ENCODE data around the gene HEXIM2.
"Not testable (repeated sequence)": the region's sequence is repeated elsewhere in the genome, so short reads cannot be mapped to it uniquely, and the experiment has no call there.

HEXIM2 gene

DNA sequence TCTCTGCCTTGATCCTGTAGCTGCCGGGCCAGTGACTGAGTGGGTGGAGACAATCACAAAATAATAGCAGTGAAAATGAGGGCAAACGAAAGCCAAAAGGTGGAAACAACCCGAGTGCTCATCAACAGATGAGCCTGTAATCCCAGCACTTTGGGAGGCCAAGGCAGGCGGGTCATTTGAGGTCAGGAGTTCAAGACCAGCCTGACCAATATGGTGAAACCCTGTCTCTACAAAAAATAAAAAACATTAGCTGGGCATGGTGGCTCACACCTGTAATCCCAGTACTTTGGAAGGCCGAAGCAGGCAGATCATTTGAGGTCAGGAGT is 36.9 kb upstream of the HEXIM2 start:
- not testable (repeated sequence) for H3K18ac ChIP-seq (ENCODE audit: low read length); H3K36me3 ChIP-seq (ENCODE audit: control insufficient read depth, insufficient read depth, low read length); H4K5ac ChIP-seq (ENCODE audit: low read length); H3K27ac ChIP-seq (ENCODE audit: low read depth, low read length); H3K4me3 ChIP-seq (ENCODE audit: low read length); H3K27me3 ChIP-seq (ENCODE audit: insufficient read depth, low read length, poor library complexity); H2BK15ac ChIP-seq (replicated peaks; ENCODE audit: low read depth); H3K56ac ChIP-seq (ENCODE audit: low read length); H2BK5ac ChIP-seq (ENCODE audit: low read length); DNase-seq; H3K79me1 ChIP-seq (ENCODE audit: low read length); H3K4ac ChIP-seq (ENCODE audit: low read depth, low read length); H3K79me2 ChIP-seq (ENCODE audit: control insufficient read depth, insufficient read depth, low read length); H3K4me2 ChIP-seq (ENCODE audit: low read length); H2BK120ac ChIP-seq (ENCODE audit: low read depth, low read length); H3K9ac ChIP-seq (ENCODE audit: low read length); H3K23ac ChIP-seq (ENCODE audit: low read length); H4K8ac ChIP-seq (ENCODE audit: low read depth, low read length); H2AK5ac ChIP-seq (ENCODE audit: low read length); H3K4me1 ChIP-seq (ENCODE audit: control insufficient read depth, low read depth, low read length)
- no CpG with 5 or more reads among the region's 5 CpGs for WGBS (ENCODE audit: extremely low coverage, insufficient coverage, low lambda C conversion rate)

DNA sequence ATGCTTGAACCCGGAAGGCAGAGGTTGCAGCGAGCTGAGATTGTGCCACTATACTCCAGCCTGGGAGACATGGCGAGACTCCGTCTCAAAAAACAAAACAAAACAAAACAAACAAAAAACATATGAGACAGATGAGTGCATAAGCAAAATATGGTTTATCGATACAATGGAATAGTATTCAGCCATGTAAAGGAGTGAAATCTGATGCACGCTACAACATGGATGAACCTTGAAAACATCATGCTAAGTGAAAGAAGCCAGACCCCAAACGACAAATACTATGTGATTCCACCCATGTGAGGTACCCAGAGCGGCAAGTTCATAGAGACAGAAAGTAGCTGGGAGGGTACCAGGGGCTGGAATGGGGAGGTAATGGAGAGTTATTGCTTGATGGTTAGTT is 36.2 kb upstream of the HEXIM2 start:
- Histone ChIP-seq H2BK5ac (ENCODE audit: low read length) (no peak overlapping the region), H3K4ac (ENCODE audit: low read depth, low read length) (no peak overlapping the region), H3K4me3 (ENCODE audit: low read length) (no peak overlapping the region), H3K4me2 (ENCODE audit: low read length) (no peak overlapping the region), H3K23ac (ENCODE audit: low read length) (no peak overlapping the region), H3K27me3 (ENCODE audit: insufficient read depth, low read length, poor library complexity) (no peaks in the 10 kb centered on the region), H2BK120ac (ENCODE audit: low read depth, low read length) (no peak overlapping the region), H3K79me1 (ENCODE audit: low read length) (no peaks in the 10 kb centered on the region), H3K56ac (ENCODE audit: low read length) (no peak overlapping the region), H3K4me1 (ENCODE audit: control insufficient read depth, low read depth, low read length) (peaks cover 3% of the 10 kb centered on the region), H4K5ac (ENCODE audit: low read length) (no peak overlapping the region), H4K8ac (ENCODE audit: low read depth, low read length) (no peak overlapping the region), H2AK5ac (ENCODE audit: low read length) (no peak overlapping the region), H3K18ac (ENCODE audit: low read length) (no peak overlapping the region), H3K27ac (ENCODE audit: low read depth, low read length) (no peak overlapping the region), H3K9ac (ENCODE audit: low read length) (no peak overlapping the region), H2BK15ac (replicated peaks; ENCODE audit: low read depth) (no peak overlapping the region), H3K36me3 (ENCODE audit: control insufficient read depth, insufficient read depth, low read length) (no peaks in the 10 kb centered on the region), H3K79me2 (ENCODE audit: control insufficient read depth, insufficient read depth, low read length) (no peaks in the 10 kb centered on the region)
- no CpG with 5 or more reads among the region's 8 CpGs for WGBS (ENCODE audit: extremely low coverage, insufficient coverage, low lambda C conversion rate)
- no peak for DNase-seq

DNA sequence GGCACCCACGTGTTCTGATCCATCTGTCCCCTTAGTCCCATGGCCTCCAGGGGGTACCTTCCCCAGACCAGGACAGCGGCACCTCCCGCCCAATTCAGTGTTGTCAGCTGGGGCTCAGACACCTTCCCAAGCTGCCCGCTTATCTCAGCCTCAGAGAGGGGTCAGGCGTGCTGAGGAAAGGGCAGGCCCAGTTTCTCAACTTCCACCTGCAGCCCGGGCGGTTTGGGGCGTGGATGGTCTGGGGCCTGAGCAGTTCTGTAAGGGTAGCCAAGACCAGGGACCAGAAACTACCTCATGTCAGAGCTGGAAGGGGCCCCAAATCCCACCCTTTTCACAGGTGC is 34.5 kb upstream of the HEXIM2 start:
- no peak overlapping the region for H3K4ac ChIP-seq (ENCODE audit: low read depth, low read length)
- no peak overlapping the region for H3K9ac ChIP-seq (ENCODE audit: low read length)
- H2BK120ac ChIP-seq (ENCODE audit: low read depth, low read length) = no peak overlapping the region
- H3K23ac ChIP-seq (ENCODE audit: low read length) = no peak overlapping the region
- DNase-seq = no peak
- H3K4me3 ChIP-seq (ENCODE audit: low read length) = no peak overlapping the region
- H3K56ac ChIP-seq (ENCODE audit: low read length) = no peak overlapping the region
- H2AK5ac ChIP-seq (ENCODE audit: low read length) = no peak overlapping the region
- H2BK5ac ChIP-seq (ENCODE audit: low read length) = no peak overlapping the region
- no peak overlapping the region for H3K18ac ChIP-seq (ENCODE audit: low read length)
- no peaks in the 10 kb centered on the region for H3K36me3 ChIP-seq (ENCODE audit: control insufficient read depth, insufficient read depth, low read length)
- H3K27me3 ChIP-seq (ENCODE audit: insufficient read depth, low read length, poor library complexity) = no peaks in the 10 kb centered on the region
- no CpG with 5 or more reads among the region's 8 CpGs for WGBS (ENCODE audit: extremely low coverage, insufficient coverage, low lambda C conversion rate)
- H3K4me2 ChIP-seq (ENCODE audit: low read length) = no peak overlapping the region
- peaks cover 3% of the 10 kb centered on the region for H3K4me1 ChIP-seq (ENCODE audit: control insufficient read depth, low read depth, low read length)
- H3K79me1 ChIP-seq (ENCODE audit: low read length) = no peaks in the 10 kb centered on the region
- no peak overlapping the region for H3K27ac ChIP-seq (ENCODE audit: low read depth, low read length)
- no peaks in the 10 kb centered on the region for H3K79me2 ChIP-seq (ENCODE audit: control insufficient read depth, insufficient read depth, low read length)
- H4K8ac ChIP-seq (ENCODE audit: low read depth, low read length) = no peak overlapping the region
- no peak overlapping the region for H2BK15ac ChIP-seq (replicated peaks; ENCODE audit: low read depth)
- H4K5ac ChIP-seq (ENCODE audit: low read length) = no peak overlapping the region

DNA sequence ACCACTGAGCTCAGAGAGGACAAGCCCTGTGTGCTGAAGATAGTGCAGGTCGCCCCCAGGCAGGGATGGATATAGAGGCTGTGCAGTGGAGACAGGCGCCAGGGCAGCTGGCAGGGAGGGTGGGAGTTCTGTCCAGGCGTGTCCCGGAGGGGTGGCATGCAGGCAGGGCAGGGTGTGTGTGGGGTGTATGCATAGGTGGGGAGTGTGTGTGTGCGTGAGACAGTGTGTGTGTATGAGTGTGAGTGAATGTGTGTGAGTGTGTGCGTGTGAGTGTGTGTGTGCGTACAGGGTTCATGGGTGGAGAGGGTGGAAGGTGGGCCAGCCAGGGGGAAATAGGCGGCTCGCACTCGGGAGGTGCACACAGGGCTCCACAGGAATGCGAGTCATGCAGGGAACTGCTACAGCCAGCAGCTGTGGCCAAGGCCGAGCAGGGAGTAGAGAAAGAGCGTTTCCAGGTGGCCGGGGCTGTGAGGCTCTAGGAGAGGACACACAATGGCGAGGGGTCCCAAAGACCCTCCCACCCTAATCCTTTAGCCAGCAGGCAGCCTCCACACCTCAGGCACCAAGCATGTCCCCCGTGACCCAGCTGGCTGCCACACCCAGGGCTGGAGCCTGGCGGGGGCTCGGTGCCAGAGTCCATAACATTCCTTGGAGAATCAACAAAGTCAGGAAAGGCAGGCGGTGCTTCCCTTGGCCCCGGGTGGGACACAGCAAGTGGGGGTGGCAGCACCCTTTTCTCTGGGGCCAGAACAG is 34.0 kb upstream of the HEXIM2 start:
- Histone ChIP-seq H2AK5ac (ENCODE audit: low read length) (no peak overlapping the region), H3K4me2 (ENCODE audit: low read length) (no peak overlapping the region), H3K23ac (ENCODE audit: low read length) (no peak overlapping the region), H3K56ac (ENCODE audit: low read length) (peak overlapping the region; percentile 54), H4K5ac (ENCODE audit: low read length) (no peak overlapping the region), H3K36me3 (ENCODE audit: control insufficient read depth, insufficient read depth, low read length) (no peaks in the 10 kb centered on the region), H3K79me2 (ENCODE audit: control insufficient read depth, insufficient read depth, low read length) (no peaks in the 10 kb centered on the region), H3K27ac (ENCODE audit: low read depth, low read length) (peak overlapping the region; percentile 4), H3K4me1 (ENCODE audit: control insufficient read depth, low read depth, low read length) (peaks cover 3% of the 10 kb centered on the region), H3K4ac (ENCODE audit: low read depth, low read length) (no peak overlapping the region), H3K4me3 (ENCODE audit: low read length) (no peak overlapping the region), H4K8ac (ENCODE audit: low read depth, low read length) (no peak overlapping the region), H2BK15ac (replicated peaks; ENCODE audit: low read depth) (no peak overlapping the region), H3K18ac (ENCODE audit: low read length) (no peak overlapping the region), H2BK5ac (ENCODE audit: low read length) (no peak overlapping the region), H3K9ac (ENCODE audit: low read length) (no peak overlapping the region), H2BK120ac (ENCODE audit: low read depth, low read length) (no peak overlapping the region), H3K79me1 (ENCODE audit: low read length) (no peaks in the 10 kb centered on the region), H3K27me3 (ENCODE audit: insufficient read depth, low read length, poor library complexity) (no peaks in the 10 kb centered on the region)
- peak; percentile 45 for DNase-seq
- WGBS (ENCODE audit: extremely low coverage, insufficient coverage, low lambda C conversion rate) = 100% methylated on average over 3 of the region's 20 CpGs

DNA sequence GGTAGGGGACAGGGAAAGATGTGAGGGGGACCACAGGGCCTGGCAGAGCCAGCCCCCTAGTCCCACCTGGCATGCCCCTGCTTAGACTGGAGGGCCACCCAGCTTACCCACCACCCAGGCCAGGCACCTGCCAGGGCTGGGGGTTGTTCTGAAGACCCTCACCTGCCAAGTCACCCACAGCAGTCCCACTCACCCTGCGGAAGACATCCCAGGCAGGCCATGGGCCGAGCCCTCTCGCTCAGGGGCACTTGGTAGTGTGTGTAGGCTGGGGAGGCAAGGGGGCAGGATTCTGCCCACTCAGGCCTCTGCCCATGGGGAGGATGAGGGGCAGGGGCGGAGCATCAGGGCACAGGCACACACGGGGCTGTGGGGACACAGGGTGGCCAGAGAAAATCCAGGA is 33.3 kb upstream of the HEXIM2 start:
- Histone ChIP-seq H3K79me1 (ENCODE audit: low read length) (no peaks in the 10 kb centered on the region), H3K27ac (ENCODE audit: low read depth, low read length) (no peak overlapping the region)
- WGBS (ENCODE audit: extremely low coverage, insufficient coverage, low lambda C conversion rate) = no CpG with 5 or more reads among the region's 5 CpGs

DNA sequence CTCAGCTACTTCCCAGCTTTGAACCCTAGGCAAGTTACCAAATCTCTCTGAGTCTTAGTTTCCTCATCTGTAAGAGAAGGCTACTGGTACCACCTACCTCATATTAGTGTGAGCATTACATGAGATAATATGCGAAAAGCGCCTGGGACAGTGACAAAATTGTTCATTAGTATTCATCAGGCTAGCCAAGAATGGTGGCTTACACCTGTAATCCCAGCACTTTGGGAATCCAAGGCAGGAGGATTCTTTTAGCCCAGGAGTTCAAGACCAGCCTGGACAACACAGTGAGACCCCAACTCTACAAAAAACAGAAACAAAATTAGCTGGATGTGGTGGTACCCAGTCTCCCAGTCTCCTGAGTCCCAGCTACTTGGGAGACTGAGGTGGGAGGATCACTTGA is 32.7 kb upstream of the HEXIM2 start:
- H3K18ac ChIP-seq (ENCODE audit: low read length) = no peak overlapping the region
- no peak for DNase-seq
- peaks cover 3% of the 10 kb centered on the region for H3K4me1 ChIP-seq (ENCODE audit: control insufficient read depth, low read depth, low read length)
- no peak overlapping the region for H3K9ac ChIP-seq (ENCODE audit: low read length)
- no peak overlapping the region for H3K4ac ChIP-seq (ENCODE audit: low read depth, low read length)
- no peak overlapping the region for H3K56ac ChIP-seq (ENCODE audit: low read length)
- H2BK5ac ChIP-seq (ENCODE audit: low read length) = no peak overlapping the region
- no peak overlapping the region for H3K27ac ChIP-seq (ENCODE audit: low read depth, low read length)
- H2AK5ac ChIP-seq (ENCODE audit: low read length) = no peak overlapping the region
- H3K79me2 ChIP-seq (ENCODE audit: control insufficient read depth, insufficient read depth, low read length) = no peaks in the 10 kb centered on the region
- no CpG with 5 or more reads among the region's 2 CpGs for WGBS (ENCODE audit: extremely low coverage, insufficient coverage, low lambda C conversion rate)
- H2BK120ac ChIP-seq (ENCODE audit: low read depth, low read length) = no peak overlapping the region
- no peak overlapping the region for H3K23ac ChIP-seq (ENCODE audit: low read length)
- no peaks in the 10 kb centered on the region for H3K79me1 ChIP-seq (ENCODE audit: low read length)
- no peak overlapping the region for H4K5ac ChIP-seq (ENCODE audit: low read length)
- no peaks in the 10 kb centered on the region for H3K27me3 ChIP-seq (ENCODE audit: insufficient read depth, low read length, poor library complexity)
- no peaks in the 10 kb centered on the region for H3K36me3 ChIP-seq (ENCODE audit: control insufficient read depth, insufficient read depth, low read length)
- H2BK15ac ChIP-seq (replicated peaks; ENCODE audit: low read depth) = no peak overlapping the region
- no peak overlapping the region for H4K8ac ChIP-seq (ENCODE audit: low read depth, low read length)
- H3K4me2 ChIP-seq (ENCODE audit: low read length) = no peak overlapping the region
- H3K4me3 ChIP-seq (ENCODE audit: low read length) = no peak overlapping the region

More for the DNA sequence above, 33.3 kb upstream of the HEXIM2 start:
- Histone ChIP-seq H3K36me3 (ENCODE audit: control insufficient read depth, insufficient read depth, low read length) (no peaks in the 10 kb centered on the region), H3K4me1 (ENCODE audit: control insufficient read depth, low read depth, low read length) (peaks cover 3% of the 10 kb centered on the region), H2AK5ac (ENCODE audit: low read length) (no peak overlapping the region), H3K79me2 (ENCODE audit: control insufficient read depth, insufficient read depth, low read length) (no peaks in the 10 kb centered on the region), H3K18ac (ENCODE audit: low read length) (no peak overlapping the region), H3K4me3 (ENCODE audit: low read length) (no peak overlapping the region), H3K4ac (ENCODE audit: low read depth, low read length) (no peak overlapping the region), H2BK15ac (replicated peaks; ENCODE audit: low read depth) (no peak overlapping the region), H2BK5ac (ENCODE audit: low read length) (no peak overlapping the region), H3K4me2 (ENCODE audit: low read length) (no peak overlapping the region), H2BK120ac (ENCODE audit: low read depth, low read length) (no peak overlapping the region), H3K27me3 (ENCODE audit: insufficient read depth, low read length, poor library complexity) (no peaks in the 10 kb centered on the region), H3K56ac (ENCODE audit: low read length) (peak overlapping the region; percentile 42), H4K5ac (ENCODE audit: low read length) (no peak overlapping the region), H3K9ac (ENCODE audit: low read length) (no peak overlapping the region), H3K23ac (ENCODE audit: low read length) (no peak overlapping the region), H4K8ac (ENCODE audit: low read depth, low read length) (no peak overlapping the region)
- no peak for DNase-seq

Measured in mesendoderm (in vitro differentiated cells).